GM12878 (cell line): ENCODE measurements around the gene DEGS2. TPM values are rescaled to one million over a fixed set of nuclear protein-coding genes. Genes with fewer than 3 reads are reported as not detected.
A peak's percentile ranks its signal among the peaks of the same experiment; 100 is the strongest.

Source experiments
- ATAC-seq: fragments of 200-7000 bp; cut with Tn5 transposase; 3 replicates; pipeline ENCODE4 v1.9.1; 2020; ENCODE audit warnings: mild to moderate bottlenecking, moderate library complexity
- BruUV-seq: library from RNA; stranded (reverse); fragments of 400-500 nt; replicated peaks from 2 replicates; lab custom pipeline; 2021; lab: Mats Ljungman, UMichigan
- CTCF ChIA-PET: fragments of 300-600 bp; sonication (Branson Sonifier 250); formaldehyde crosslinking; extraction: SDS; loops from one replicate; lab custom pipeline; 2021; ENCODE audit warnings: inconsistent platforms; lab: Yijun Ruan, JAX
- POLR2A ChIA-PET: fragments of 350-600 bp; formaldehyde crosslinking; extraction: SDS; loops from one replicate; lab custom pipeline; 2021; ENCODE audit warnings: inconsistent platforms; lab: Charles Lee
- RAD21 ChIA-PET: fragments of 300-600 bp; sonication (Branson Sonifier 250); formaldehyde crosslinking; loops from one replicate; lab custom pipeline; 2023; ENCODE audit warnings: antibody characterized with exemption; ENCODE audit not compliant: unreplicated experiment; lab: Charles Lee
- SMC1A ChIA-PET: fragments of 300-600 bp; sonication (Branson Sonifier 250); formaldehyde crosslinking; loops from one replicate; lab custom pipeline; 2023; ENCODE audit not compliant: unreplicated experiment, uncharacterized antibody; lab: Charles Lee
- DNase-seq: peaks from one replicate; pipeline ENCODE4 v3.0.0-alpha.2; 2011; ENCODE audit warnings: low read depth, low spot score
- FAIRE-seq: peaks from 3 replicates; lab custom pipeline; 2011; peaks lifted over from hg19 to GRCh38; lab: Jason Lieb, UNC
- H2AFZ ChIP-seq: 2 replicates; pipeline ENCODE4 v1.6.0; 2011; ENCODE audit warnings: low read depth, low read length, control low read depth; ENCODE audit not compliant: control insufficient read depth
- H3K27ac ChIP-seq: 2 replicates; pipeline ENCODE4 v1.5.1; 2011; ENCODE audit warnings: control low read depth; ENCODE audit not compliant: control insufficient read depth, insufficient read depth
- H3K27me3 ChIP-seq, 2 experiments: replicated peaks in 1 of 2; 2 replicates each; pipeline versions ENCODE4 v1.6.0 to v1.6.1; 2011; ENCODE audit warnings: low read length in 1 of 2; ENCODE audit not compliant: control insufficient read depth in 2 of 2, insufficient read depth in 2 of 2
- H3K36me3 ChIP-seq, 2 experiments: 2 replicates each; pipeline ENCODE4 v1.5.1; 2011; ENCODE audit warnings: low read length in 1 of 2; ENCODE audit not compliant: control insufficient read depth in 2 of 2, insufficient read depth in 2 of 2
- H3K4me1 ChIP-seq: 2 replicates; pipeline ENCODE4 v1.6.1; 2011; ENCODE audit warnings: mild to moderate bottlenecking, low read length, moderate library complexity, mixed read lengths; ENCODE audit not compliant: control insufficient read depth, insufficient read depth
- H3K4me2 ChIP-seq: 2 replicates; pipeline ENCODE4 v1.6.0; 2011; ENCODE audit warnings: control low read depth; ENCODE audit not compliant: control insufficient read depth, insufficient read depth
- H3K4me3 ChIP-seq: fragments of 200-600 bp; sonication (generic); 2 replicates; pipeline ENCODE4 v1.5.1; 2016
- H3K79me2 ChIP-seq: 2 replicates; pipeline ENCODE4 v1.6.0; 2011; ENCODE audit warnings: low read length; ENCODE audit not compliant: control insufficient read depth, insufficient read depth
- H3K9ac ChIP-seq: 2 replicates; pipeline ENCODE4 v1.8.0; 2011; ENCODE audit warnings: low read length, control low read depth, mixed read lengths; ENCODE audit not compliant: control insufficient read depth, insufficient read depth
- H3K9me3 ChIP-seq: replicated peaks from 3 replicates; pipeline ENCODE4 v1.5.1; 2011; ENCODE audit warnings: mild to moderate bottlenecking, low read length; ENCODE audit not compliant: control insufficient read depth, insufficient read depth
- H4K20me1 ChIP-seq: 2 replicates; pipeline ENCODE4 v1.6.0; 2011; ENCODE audit not compliant: control insufficient read depth, insufficient read depth
- BHLHE40 ChIP-seq, 2 experiments: fragments of 450-650 bp in 1 of 2; IDR thresholded peaks; 2 replicates each; pipeline ENCODE4 v1.6.1; 2011 to 2017; ENCODE audit warnings: low read depth in 2 of 2, borderline replicate concordance in 1 of 2, improper control_type of control experiment in 1 of 2, low read length in 1 of 2, mild to moderate bottlenecking in 1 of 2
- EGR1 ChIP-seq, 2 experiments: IDR thresholded peaks; 1 replicate in 1 of 2; 2 replicates in 1 of 2; pipeline ENCODE4 v1.6.1; 2011 to 2012; ENCODE audit warnings: low read depth in 2 of 2, low read length in 2 of 2, borderline replicate concordance in 1 of 2, mild to moderate bottlenecking in 1 of 2, moderate library complexity in 1 of 2
- FOXM1 ChIP-seq: IDR thresholded peaks from 2 replicates; pipeline ENCODE4 v1.6.1; 2012; ENCODE audit warnings: low read depth, mild to moderate bottlenecking, inconsistent platforms, low read length, moderate library complexity
- USF1 ChIP-seq: IDR thresholded peaks from 2 replicates; pipeline ENCODE4 v1.6.1; 2011; ENCODE audit warnings: borderline replicate concordance, low read depth, mild to moderate bottlenecking, moderate library complexity, mixed read lengths, low read length; ENCODE audit not compliant: insufficient read depth; ENCODE audit errors: extremely low read length
- ZZZ3 ChIP-seq: IDR thresholded peaks from 2 replicates; pipeline ENCODE4 v1.6.1; 2011; ENCODE audit warnings: low read depth; ENCODE audit not compliant: control insufficient read depth, insufficient read length
- WGBS: methylation state at CpG from one replicate; pipeline ENCODE4 v1.1.6; 2016; ENCODE audit warnings: low lambda C conversion rate; ENCODE audit not compliant: insufficient replicate concordance, insufficient coverage; ENCODE audit errors: missing lambda C conversion rate; 5-methylcytosine and 5-hydroxymethylcytosine counted together
- in situ Hi-C: fragments of 300-500 bp; cut with MboI; formaldehyde crosslinking; loops from 9 replicates; pipeline ENCODE4 v1.14.3; 2018; ENCODE audit warnings: mixed read lengths
- intact Hi-C: fragments of 100-400 bp; cut with micrococcal nuclease; formaldehyde crosslinking; loops from one replicate; pipeline ENCODE4 v1.14.2; 2022; ENCODE audit not compliant: unreplicated experiment
- polyA plus RNA-seq, 11 experiments: library from polyadenylated mRNA; depleted of rRNA in 4 of 11; unstranded in 6 of 11; stranded (reverse) in 5 of 11; fragments of >200 nt; fragmentation: Nextera tagmentation in 4 of 11; fragmentation: Illumina TruSeq in 1 of 11; extraction: Ambion mirVana in 4 of 11; extraction: Trizol in 1 of 11; gene quantifications; 1 replicate in 1 of 11; 2 replicates in 10 of 11; pipeline versions ENCODE4 v1.2.1 to v1.2.3, GENCODE V29; 2011 to 2016; ENCODE audit warnings: inconsistent platforms in 2 of 11, missing spikeins in 2 of 11, low read depth in 1 of 11
- total RNA-seq, 4 experiments: library from RNA; depleted of rRNA in 3 of 4; stranded (reverse); fragments of >200 nt in 3 of 4; fragmentation: Illumina TruSeq in 1 of 4; extraction: Trizol in 1 of 4; gene quantifications; 2 replicates each; pipeline versions ENCODE4 v1.2.1 to v1.2.3, GENCODE V29; 2013 to 2021

Gene DEGS2
- total and polyA plus RNA-seq, 10 of the 15 experiments (the other 5 are each of a cell fraction or from before 2014, with no cell fraction given), result 0.01 to 2.5 (median 0.45) TPM; not detected in 1

DNA sequence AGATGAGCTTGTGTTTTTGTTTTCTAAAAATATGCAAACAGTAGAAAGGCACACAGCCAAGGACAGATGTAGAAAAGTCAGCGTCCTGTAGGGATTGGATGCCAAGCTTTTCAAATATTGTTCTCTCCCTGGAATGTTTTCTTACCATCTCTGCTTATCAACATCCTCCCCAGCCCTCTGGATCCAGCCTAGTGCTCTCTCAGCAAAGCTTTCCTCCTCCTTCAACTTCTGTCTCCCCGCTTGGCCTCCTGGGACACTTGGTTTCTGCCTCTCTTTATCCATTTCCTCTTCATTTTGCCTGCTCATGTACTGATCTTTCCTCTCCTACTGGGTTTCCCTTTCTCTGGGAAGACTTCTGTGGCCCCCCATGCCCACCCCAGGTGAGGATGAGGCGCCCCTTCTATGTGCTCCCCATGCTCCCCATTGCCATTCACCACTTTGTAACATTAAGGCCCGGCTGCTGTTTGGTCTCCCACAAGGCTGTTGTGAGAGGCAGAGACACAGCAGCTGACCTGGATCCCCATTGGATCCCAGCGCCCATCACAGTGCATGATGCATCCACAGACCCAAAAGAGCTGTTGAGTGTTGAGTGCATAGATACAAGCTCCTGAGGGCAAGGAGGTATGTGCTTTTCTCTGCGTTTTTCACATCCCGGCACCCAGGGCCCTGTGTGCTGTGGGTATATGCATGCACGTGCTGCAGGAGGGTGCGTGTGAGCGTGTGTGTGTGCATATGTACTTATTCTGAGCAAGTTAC is 56.0 kb downstream of the DEGS2 start:
- H3K79me2 ChIP-seq, result no peaks in the 10 kb centered on the region; the same call in 1 of the 2 replicates
- TF ChIP-seq EGR1 (IDR thresholded peaks at IDR 0.05; ENCODE audit: borderline replicate concordance in 1 of 2, low read depth in 2 of 2, low read length in 2 of 2) (no peak), USF1 (no peak), BHLHE40 (IDR thresholded peaks at IDR 0.05; ENCODE audit: borderline replicate concordance in 1 of 2, low read depth in 2 of 2, low read length in 1 of 2) (peak in 1 of 2 experiments; percentile 49; a peak in 1 of 4 replicates), FOXM1 (no peak), ZZZ3 (no peak)
- H2AFZ ChIP-seq, result no peak overlapping the region
- H3K4me3 ChIP-seq, result no peak overlapping the region
- 35% methylated on average over 10 of the region's 10 CpGs for WGBS
- no peak for ATAC-seq
- H3K9me3 ChIP-seq, result no peaks in the 10 kb centered on the region
- intact Hi-C loops, result no loop called here
- H3K27me3 ChIP-seq, result no peaks in the 10 kb centered on the region
- no peak overlapping the region for H3K9ac ChIP-seq
- H3K27ac ChIP-seq, result no peak overlapping the region
- ChIA-PET RAD21 (interaction anchor here (0.9 to 2.7 kb wide), 4 partner anchors 31 to 37 kb away, joined by 3 to 12 read pairs (median 6); no protein-coding TSS in a partner anchor), POLR2A (interaction anchor here (0.6 to 1.2 kb wide), 5 partner anchors 31 to 100 kb away, joined by 3 to 5 read pairs (median 4); no protein-coding TSS in a partner anchor), CTCF (interaction anchor here (0.9 to 4.0 kb wide), 8 partner anchors 22 to 121 kb away, joined by 3 to 28 read pairs (median 6); no protein-coding TSS in a partner anchor), SMC1A (interaction anchor here (1.1 to 4.4 kb wide), 7 partner anchors 14 to 120 kb away, joined by 3 to 31 read pairs (median 4); no protein-coding TSS in a partner anchor)
- H3K4me2 ChIP-seq, result no peak overlapping the region
- FAIRE-seq, result no peak
- H3K4me1 ChIP-seq, result peaks cover 9% of the 10 kb centered on the region
- BruUV-seq, result no TSS peak
- H4K20me1 ChIP-seq, result no peaks in the 10 kb centered on the region
- no peak for DNase-seq
- in situ Hi-C loops, result no loop called here
- H3K36me3 ChIP-seq, result peaks cover 31 to 37% of the 10 kb centered on the region in 2 experiments
